ENCODE data around the gene ESPL1. TPM values are rescaled to one million over a fixed set of nuclear protein-coding genes. Genes with fewer than 3 reads are reported as not detected.

Gene ESPL1
- total and polyA plus RNA-seq, 2 of the 13 experiments (the other 11 are each of a cell fraction or from before 2014, with no cell fraction given) = 5.8 to 11.5 TPM

DNA sequence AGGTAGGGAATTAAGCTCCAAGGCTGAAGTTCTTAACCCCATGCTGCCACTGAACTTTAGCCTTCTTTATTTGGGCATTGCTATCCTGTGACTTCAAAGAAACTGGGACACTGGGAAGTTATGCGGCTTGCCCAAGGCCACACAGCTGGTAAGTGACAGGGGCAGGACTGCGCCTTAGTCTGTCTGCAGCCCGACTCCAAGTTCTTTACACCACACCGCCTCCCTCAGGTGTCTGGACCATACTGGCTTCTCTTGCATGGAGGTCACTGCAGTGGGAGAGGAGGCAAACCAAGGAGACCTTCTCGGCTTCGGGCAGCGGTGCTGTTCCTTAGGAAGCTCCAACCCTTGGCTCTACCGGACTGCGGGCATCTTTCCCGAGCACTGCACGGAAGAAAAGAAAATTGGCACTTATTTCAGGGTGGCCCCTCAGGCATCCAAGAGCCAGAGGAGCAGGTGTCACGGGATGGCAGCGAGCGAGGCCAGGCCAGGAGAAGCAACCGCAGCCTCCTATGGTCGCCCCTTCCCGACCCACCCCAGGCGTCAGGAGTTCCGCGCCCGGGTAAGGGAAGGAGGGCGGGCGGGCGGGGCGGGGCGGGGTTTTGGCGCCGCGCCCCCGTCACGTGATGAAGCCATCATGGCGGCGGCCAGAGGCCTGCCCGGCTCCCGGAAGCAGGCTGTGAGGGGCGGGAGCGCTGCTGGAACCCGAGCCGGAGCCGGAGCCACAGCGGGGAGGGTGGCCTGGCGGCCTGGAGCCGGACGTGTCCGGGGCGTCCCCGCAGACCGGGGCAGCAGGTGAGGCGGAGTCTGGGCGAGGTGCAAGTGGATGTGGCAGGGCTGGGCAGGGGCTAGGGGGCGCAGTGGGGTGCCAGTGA is 16.4 kb upstream of the ESPL1 start (continued):
- TF ChIP-seq, protein P1, sequence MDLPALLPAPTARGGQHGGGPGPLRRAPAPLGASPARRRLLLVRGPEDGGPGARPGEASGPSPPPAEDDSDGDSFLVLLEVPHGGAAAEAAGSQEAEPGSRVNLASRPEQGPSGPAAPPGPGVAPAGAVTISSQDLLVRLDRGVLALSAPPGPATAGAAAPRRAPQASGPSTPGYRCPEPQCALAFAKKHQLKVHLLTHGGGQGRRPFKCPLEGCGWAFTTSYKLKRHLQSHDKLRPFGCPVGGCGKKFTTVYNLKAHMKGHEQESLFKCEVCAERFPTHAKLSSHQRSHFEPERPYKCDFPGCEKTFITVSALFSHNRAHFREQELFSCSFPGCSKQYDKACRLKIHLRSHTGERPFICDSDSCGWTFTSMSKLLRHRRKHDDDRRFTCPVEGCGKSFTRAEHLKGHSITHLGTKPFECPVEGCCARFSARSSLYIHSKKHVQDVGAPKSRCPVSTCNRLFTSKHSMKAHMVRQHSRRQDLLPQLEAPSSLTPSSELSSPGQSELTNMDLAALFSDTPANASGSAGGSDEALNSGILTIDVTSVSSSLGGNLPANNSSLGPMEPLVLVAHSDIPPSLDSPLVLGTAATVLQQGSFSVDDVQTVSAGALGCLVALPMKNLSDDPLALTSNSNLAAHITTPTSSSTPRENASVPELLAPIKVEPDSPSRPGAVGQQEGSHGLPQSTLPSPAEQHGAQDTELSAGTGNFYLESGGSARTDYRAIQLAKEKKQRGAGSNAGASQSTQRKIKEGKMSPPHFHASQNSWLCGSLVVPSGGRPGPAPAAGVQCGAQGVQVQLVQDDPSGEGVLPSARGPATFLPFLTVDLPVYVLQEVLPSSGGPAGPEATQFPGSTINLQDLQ (CRISPR knock-in tag; IDR thresholded peaks at IDR 0.05) = peak; percentile 86
- TF ChIP-seq MED8 (CRISPR knock-in tag; IDR thresholded peaks at IDR 0.05; ENCODE audit: insufficient replicate concordance) = no peak
- peak; percentile 95 for TF ChIP-seq KAT8 (CRISPR knock-in tag; IDR thresholded peaks at IDR 0.05)
- no peak for TF ChIP-seq TSC22D2 (CRISPR knock-in tag; IDR thresholded peaks at IDR 0.05; ENCODE audit: borderline replicate concordance)
- TF ChIP-seq ZNF772 (CRISPR knock-in tag; IDR thresholded peaks at IDR 0.05) = no peak
- TF ChIP-seq ARNT2 (CRISPR knock-in tag; IDR thresholded peaks at IDR 0.05; ENCODE audit: low read depth) = 0 out of 2 replicates have a peak, but pooled peaks have one; percentile 49
- 0 out of 2 replicates have a peak, but pooled peaks have one; percentile 28 for TF ChIP-seq KLF6 (CRISPR knock-in tag; IDR thresholded peaks at IDR 0.05)
- TF ChIP-seq STAG1 (CRISPR knock-in tag; IDR thresholded peaks at IDR 0.05) = peak; percentile 60
- TF ChIP-seq, protein P2, sequence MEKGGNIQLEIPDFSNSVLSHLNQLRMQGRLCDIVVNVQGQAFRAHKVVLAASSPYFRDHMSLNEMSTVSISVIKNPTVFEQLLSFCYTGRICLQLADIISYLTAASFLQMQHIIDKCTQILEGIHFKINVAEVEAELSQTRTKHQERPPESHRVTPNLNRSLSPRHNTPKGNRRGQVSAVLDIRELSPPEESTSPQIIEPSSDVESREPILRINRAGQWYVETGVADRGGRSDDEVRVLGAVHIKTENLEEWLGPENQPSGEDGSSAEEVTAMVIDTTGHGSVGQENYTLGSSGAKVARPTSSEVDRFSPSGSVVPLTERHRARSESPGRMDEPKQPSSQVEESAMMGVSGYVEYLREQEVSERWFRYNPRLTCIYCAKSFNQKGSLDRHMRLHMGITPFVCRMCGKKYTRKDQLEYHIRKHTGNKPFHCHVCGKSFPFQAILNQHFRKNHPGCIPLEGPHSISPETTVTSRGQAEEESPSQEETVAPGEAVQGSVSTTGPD (CRISPR knock-in tag; IDR thresholded peaks at IDR 0.05) = no peak
- no peak for TF ChIP-seq MTA3 (CRISPR knock-in tag; IDR thresholded peaks at IDR 0.05)
- no peak for TF ChIP-seq CHD4 (IDR thresholded peaks at IDR 0.05; ENCODE audit: borderline replicate concordance, low read length)
- peak; percentile 76 for TF ChIP-seq PPARG (CRISPR knock-in tag; conservative IDR thresholded peaks at IDR 0.05)
- TF ChIP-seq MATR3 (CRISPR knock-in tag; IDR thresholded peaks at IDR 0.05) = no peak
- TF ChIP-seq, protein P3, sequence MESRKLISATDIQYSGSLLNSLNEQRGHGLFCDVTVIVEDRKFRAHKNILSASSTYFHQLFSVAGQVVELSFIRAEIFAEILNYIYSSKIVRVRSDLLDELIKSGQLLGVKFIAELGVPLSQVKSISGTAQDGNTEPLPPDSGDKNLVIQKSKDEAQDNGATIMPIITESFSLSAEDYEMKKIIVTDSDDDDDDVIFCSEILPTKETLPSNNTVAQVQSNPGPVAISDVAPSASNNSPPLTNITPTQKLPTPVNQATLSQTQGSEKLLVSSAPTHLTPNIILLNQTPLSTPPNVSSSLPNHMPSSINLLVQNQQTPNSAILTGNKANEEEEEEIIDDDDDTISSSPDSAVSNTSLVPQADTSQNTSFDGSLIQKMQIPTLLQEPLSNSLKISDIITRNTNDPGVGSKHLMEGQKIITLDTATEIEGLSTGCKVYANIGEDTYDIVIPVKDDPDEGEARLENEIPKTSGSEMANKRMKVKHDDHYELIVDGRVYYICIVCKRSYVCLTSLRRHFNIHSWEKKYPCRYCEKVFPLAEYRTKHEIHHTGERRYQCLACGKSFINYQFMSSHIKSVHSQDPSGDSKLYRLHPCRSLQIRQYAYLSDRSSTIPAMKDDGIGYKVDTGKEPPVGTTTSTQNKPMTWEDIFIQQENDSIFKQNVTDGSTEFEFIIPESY (CRISPR knock-in tag; IDR thresholded peaks at IDR 0.05) = peak; percentile 9; the same call in 1 of the 2 replicates
- TF ChIP-seq ZNF660 (CRISPR knock-in tag; IDR thresholded peaks at IDR 0.05; ENCODE audit: borderline replicate concordance, low read depth) = no peak
- TF ChIP-seq, protein P4, sequence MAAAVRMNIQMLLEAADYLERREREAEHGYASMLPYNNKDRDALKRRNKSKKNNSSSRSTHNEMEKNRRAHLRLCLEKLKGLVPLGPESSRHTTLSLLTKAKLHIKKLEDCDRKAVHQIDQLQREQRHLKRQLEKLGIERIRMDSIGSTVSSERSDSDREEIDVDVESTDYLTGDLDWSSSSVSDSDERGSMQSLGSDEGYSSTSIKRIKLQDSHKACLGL (CRISPR knock-in tag; IDR thresholded peaks at IDR 0.05) = peak; percentile 49; the same call in 1 of the 2 replicates
- no peak for TF ChIP-seq HNRNPLL (IDR thresholded peaks at IDR 0.05; ENCODE audit: low read depth, low read length, poor library complexity, severe bottlenecking)
- TF ChIP-seq ZSCAN30 (CRISPR knock-in tag; IDR thresholded peaks at IDR 0.05) = no peak
- no peak for TF ChIP-seq PCBP1 (IDR thresholded peaks at IDR 0.05; ENCODE audit: borderline replicate concordance, low read depth, low read length)

Measured in HepG2 (cell line).